GM18507 (cell line): ENCODE data around the gene DNAJC3.
"Not testable (repeated sequence)": the region's sequence is repeated elsewhere in the genome, so short reads cannot be mapped to it uniquely, and the experiment has no call there.

Source experiments
- DNase-seq: peaks from one replicate; pipeline ENCODE4 v3.0.0; 2011; ENCODE audit warnings: low read depth; ENCODE audit not compliant: insufficient read length; ENCODE audit errors: extremely low spot score
- FAIRE-seq: peaks from 2 replicates; lab custom pipeline; 2011; peaks lifted over from hg19 to GRCh38; lab: Jason Lieb, UNC

Gene DNAJC3

DNA sequence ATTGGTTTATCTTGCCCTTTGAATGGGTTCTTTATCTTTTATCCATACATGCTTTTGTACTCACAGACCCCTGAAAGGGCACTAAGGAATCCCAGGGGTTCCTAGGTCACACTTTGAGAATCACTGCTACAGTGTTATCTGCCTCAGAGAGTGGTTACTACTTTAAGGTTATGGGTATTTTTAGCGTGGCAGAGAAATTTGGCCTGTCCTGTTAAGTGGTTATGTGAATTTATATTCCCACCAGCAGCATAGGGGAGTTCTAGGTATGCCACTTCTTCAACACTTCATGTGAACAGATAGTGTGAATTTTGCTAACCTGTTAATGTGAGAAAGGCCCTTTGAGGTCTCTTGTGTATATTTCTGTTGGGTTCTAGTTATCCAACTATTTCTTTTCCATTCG is 75.7 kb downstream of the DNAJC3 start:
- no peak for DNase-seq
- FAIRE-seq, result no peak

GRCh38 chr13:95754069-95754468 is 77.1 kb downstream of the DNAJC3 start:
- DNase-seq, result no peak
- FAIRE-seq, result no peak

- DNase-seq (no peak), FAIRE-seq (no peak)
Observed at GRCh38 chr13:95756072-95756471, 79.1 kb downstream of the DNAJC3 start.

DNA sequence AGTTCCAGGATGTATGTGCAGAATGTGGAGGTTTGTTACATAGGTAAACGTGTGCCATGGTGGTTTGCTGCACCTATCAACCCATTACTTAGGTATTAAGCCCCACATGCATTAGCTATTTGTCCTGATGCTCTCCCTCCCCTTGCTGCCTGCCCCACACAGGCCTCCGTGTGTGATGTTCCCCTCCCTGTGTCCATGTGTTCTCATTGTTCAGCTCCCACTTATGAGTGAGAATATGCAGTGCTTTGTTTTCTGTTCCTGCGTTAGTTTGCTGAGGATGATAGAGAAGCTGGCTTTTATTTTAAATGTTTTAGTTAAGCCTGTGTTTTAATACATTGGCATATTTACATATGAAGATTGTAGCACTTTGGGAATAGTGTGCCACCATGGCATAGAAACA is 85.7 kb downstream of the DNAJC3 start:
- not testable (repeated sequence) for DNase-seq, FAIRE-seq

GRCh38 chr13:95763601-95764000 is 86.7 kb downstream of the DNAJC3 start:
- FAIRE-seq (no peak), DNase-seq (no peak)

DNA sequence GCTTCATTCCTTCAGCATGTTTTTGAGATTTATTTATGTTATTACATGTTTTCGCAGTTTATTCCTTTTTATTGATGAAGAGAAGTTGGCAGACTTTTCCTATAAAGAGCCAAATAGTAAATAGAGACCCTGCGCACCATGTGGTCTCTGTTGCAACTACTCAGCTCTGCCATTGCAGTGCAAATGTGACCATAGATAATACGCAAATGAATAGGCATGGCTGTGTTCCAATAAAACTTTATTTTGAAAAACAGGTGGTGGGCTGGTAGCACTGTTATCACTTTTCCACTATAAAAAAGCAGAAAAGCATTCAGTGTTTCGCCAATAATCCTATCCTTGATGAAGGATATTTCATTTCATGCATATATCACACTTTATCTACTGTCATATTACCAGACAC is 95.0 kb downstream of the DNAJC3 start:
- FAIRE-seq, result no peak
- no peak for DNase-seq

DNA sequence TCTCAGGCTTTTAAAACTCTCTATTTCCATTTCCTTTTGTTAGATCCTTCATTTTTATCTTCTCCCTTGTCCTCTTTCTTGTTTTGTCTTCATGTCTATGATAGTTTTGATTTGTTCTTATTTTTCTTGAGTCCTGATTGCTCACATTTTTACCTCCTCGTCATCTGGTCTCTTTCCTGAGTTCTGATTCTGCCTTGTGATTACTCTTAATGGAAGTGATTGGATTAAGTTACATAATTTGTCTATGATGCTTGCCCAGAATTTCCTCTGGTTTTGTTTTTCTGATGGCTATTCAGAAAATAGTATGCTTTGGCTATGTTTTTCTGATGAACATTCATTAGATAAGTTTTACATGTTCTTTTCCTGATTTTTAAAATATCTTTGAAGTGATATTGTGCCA is 102.6 kb downstream of the DNAJC3 start:
- no peak for DNase-seq
- no peak for FAIRE-seq

DNA sequence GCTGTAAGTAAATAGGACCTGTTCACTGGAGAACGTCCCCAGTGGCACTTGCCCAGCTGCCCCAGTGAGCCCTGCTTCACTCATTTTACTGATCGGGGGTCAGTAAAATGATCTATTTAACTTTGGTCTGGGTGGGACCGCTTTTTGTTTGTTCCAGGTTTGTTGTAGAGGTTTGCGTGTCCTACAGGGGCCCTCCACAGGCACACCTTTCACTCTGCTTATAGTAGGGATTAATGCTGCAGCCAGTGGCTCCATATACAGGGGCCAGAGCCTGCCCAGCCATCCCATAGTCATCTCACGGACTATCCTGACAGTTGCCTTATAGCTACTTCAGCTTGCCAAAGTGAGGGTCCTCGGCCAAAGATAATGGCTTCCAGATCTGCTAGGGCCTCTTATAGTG is 104.1 kb downstream of the DNAJC3 start:
- DNase-seq (no peak), FAIRE-seq (no peak)

GRCh38 chr13:95781940-95782339 is 105.0 kb downstream of the DNAJC3 start:
- not testable (repeated sequence) for FAIRE-seq, DNase-seq

DNA sequence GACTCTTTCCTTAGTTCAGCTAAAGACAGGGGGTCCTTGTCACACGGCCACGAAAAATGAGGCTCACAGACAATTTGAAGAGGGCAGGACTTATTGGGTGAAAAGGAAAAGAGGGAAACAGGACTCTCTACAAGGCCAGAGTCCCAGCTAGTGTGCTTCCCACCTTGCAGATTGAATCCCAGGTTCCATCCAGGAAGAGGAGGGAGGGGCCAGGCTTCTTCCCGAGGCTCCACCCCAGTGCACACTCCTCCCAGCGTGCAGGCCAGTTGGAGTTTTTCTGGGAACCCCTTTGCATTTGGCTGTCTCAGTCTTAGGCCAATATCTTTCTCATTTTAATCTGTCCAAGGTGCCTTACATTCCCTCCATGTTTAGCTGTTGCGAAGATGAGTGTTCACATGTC is 106.8 kb downstream of the DNAJC3 start:
- DNase-seq, result no peak
- FAIRE-seq, result no peak

DNA sequence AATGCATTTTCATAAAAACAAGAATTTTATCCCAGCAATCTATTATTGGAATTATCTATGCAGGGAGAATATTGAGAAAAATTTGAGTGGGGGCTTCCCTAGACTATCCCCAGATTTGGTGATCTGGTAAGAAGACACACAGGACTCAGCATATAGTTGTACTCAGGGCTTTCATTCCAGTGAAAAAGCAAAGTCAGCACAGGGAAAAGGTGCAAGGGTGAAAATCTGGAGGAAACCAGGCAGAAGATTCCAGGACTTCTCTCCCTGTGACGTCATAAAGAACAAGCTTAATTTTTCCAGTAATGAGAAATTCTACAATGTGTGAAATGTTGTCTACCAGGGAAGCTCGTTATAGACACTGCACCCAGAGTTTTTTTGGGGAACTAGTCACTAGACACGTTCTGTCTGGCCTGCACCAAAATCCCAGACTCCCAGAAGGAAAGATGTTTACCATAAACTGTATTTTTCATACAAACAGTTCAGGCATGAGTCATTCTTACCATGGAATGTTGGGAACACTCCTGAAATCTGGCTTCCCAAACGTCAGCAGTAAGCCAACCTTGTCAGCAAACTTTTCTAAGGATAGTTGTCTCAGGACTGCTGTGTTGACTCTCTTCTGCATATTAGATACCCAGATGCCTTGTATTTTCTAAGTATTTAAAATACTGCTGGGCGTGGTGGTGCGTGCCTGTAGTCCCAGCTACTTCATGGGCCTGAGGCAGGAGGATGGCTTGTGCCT is 107.4 kb downstream of the DNAJC3 start:
- DNase-seq (no peak), FAIRE-seq (no peak)

DNA sequence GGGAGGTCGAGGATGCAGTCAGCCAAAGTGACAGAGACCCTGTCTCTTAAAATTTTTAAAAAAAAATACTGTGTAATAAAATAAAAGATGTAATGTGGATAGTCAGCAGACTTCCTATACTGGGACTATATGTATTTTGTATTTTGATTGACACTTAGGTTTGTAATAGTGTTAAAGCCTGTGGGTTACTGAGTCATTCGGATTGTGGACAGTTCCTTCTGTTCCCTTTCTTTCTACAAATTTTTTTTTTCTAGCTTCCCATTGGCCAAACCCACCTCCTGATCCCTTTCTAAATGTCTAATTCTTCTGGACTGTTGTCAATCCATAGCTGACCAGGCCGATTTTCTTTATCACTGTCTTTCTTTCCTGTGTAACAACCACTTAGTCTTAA is 108.0 kb downstream of the DNAJC3 start:
- no peak for DNase-seq
- no peak for FAIRE-seq

DNA sequence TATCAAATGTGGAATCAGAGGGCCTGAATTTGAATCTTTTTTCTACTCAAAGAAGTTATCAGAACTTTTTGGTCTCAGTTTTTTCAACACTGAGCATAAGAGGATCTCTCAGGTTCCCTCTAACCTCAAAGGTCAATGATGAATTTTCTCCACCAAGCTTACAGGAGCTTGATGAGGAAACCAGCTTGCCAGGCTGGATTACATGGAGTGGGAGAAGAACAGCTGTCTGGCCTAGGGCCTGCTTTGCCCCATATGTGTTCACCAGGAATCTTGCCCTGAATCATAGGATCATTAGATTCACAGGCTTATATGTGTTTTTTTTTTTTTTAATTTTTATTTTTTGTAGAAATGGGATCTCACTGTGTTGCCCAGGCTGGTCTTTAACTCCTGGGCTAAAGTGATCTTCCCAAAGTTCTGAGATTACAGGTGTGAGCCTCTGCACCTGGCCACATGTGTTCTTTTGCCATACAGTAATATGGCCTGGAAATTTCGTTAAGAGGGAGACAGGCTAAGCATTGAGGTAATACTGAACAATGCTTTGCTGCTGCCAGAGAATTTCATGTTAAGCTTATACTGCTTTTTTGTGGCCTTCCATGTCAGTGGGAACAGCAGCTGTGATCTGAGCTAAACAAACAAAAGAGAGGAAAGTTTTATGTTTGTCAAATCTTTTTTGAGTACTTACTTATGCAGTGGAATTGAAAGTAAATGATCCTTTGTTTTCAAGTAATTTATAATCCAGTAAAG is 110.6 kb downstream of the DNAJC3 start:
- DNase-seq, result no peak
- FAIRE-seq, result no peak

- DNase-seq (no peak), FAIRE-seq (no peak)
Observed at GRCh38 chr13:95788100-95788463, 111.1 kb downstream of the DNAJC3 start.

DNA sequence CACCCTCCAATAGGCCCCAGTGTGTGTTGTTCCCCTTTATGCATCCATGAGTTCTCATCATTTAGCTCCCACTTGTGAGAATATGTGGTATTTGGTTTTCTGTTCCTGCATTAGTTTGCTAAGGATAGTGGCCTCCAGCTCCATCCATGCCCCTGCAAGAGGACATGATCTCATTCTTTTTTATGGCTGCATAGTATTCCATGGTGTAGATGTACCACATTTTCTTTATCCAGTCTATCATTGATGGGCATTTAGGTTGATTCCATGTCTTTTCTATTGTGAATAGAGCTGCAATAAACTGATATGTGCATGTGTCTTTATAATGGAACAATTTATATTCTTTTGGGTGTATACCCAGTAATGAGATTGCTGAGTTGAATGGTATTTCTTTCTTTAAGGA is 112.4 kb downstream of the DNAJC3 start:
- not testable (repeated sequence) for DNase-seq, FAIRE-seq

DNA sequence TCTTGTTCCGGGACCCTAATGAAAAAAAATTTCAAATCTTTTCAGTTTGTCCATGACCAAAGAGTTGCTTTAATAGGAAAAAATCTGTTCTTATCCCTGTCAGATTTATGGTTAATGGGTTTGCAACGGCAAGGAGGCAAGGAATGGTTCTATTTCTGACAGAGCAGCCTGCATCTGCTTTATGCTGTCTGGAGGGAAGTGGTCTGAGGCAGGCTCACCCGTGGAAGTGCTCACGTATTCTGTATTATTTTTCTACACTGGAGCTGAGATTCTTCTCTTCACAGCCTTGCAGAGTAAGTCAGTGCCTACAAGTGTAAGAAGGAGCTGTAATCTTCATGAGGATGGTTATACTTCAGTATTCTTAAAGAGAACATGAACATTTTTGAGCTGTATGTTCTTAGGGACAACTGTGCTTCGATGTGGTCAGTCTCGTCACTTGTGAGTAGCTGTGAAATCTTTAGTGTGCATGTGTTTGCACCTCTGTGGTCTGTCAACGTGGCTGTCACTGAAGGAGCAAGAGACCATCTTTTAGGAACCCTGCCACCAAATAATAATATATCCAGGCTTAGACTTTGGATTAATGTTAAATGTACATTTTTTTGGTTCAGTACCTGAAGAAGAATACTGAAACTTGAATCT is 114.3 kb downstream of the DNAJC3 start:
- DNase-seq (no peak), FAIRE-seq (no peak)

DNA sequence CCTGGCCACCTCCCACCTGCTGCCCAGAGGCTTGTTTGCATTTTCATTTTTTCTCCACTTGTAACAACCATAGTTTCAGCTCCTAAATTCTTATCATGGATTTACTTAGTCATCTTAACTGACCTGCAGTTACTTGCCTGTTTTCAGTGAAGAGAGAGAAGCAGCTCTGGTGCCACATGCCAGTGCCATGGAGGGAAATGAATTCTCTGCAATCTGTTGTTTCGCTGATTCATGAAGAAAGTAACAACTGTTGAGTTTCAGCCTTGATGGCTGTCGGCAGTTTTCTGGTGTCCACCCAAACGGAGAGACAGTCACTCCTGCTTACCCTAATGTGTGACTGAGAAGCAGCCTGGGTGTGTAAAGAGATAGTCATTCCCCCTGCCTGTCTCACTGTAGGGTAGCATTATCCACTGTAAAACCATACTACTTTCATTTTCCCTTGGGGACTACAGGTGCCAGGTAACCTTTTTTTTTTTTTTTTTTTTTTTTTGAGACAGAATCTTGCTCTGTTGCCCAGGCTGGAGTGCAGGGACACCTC is 116.1 kb downstream of the DNAJC3 start:
- FAIRE-seq (no peak), DNase-seq (no peak)

- DNase-seq (no peak), FAIRE-seq (no peak)
Observed at GRCh38 chr13:95793781-95794180, 116.8 kb downstream of the DNAJC3 start.

- no peak for FAIRE-seq
- DNase-seq, result no peak
Observed at GRCh38 chr13:95797016-95797415, 120.1 kb downstream of the DNAJC3 start.

GRCh38 chr13:95800436-95800835 is 123.5 kb downstream of the DNAJC3 start:
- FAIRE-seq (no peak), DNase-seq (no peak)
